Large intestine (tissue), 3 donors: ENCODE data around the gene AGAP1. TPM values are rescaled to one million over a fixed set of nuclear protein-coding genes. Genes with fewer than 3 reads are reported as not detected.
A peak's percentile ranks its signal among the peaks of the same experiment; 100 is the strongest.

Source experiments
- DNase-seq, 2 donors: peaks; one replicate each; pipeline versions ENCODE4 v3.0.0 to v3.0.0-alpha.2; 2013
- H3K27ac ChIP-seq: one replicate; pipeline ENCODE4 v1.5.1; 2013; ENCODE audit warnings: low read length
- H3K27me3 ChIP-seq: 2 replicates; pipeline ENCODE4 v1.6.1; 2013; ENCODE audit warnings: low read length; ENCODE audit not compliant: control insufficient read depth, insufficient read depth
- H3K36me3 ChIP-seq: 2 replicates; pipeline ENCODE4 v1.6.1; 2013; ENCODE audit warnings: low read length; ENCODE audit not compliant: control insufficient read depth, insufficient read depth
- H3K4me1 ChIP-seq: one replicate; pipeline ENCODE4 v1.6.1; 2013; ENCODE audit warnings: low read length; ENCODE audit not compliant: control insufficient read depth, insufficient read depth
- H3K4me3 ChIP-seq: one replicate; pipeline ENCODE4 v1.5.1; 2013; ENCODE audit warnings: low read length
- H3K9me3 ChIP-seq: one replicate; pipeline ENCODE4 v1.6.1; 2013; ENCODE audit warnings: mild to moderate bottlenecking, low read depth, low read length, moderate library complexity; ENCODE audit not compliant: control insufficient read depth
- WGBS: methylation state at CpG from one replicate; pipeline ENCODE4 v1.1.5; 2013; ENCODE audit warnings: low lambda C conversion rate; ENCODE audit not compliant: insufficient coverage; 5-methylcytosine and 5-hydroxymethylcytosine counted together
- polyA plus RNA-seq: library from polyadenylated mRNA; unstranded; fragments of 120-200 nt; gene quantifications from one replicate; pipeline ENCODE4 v1.2.1, GENCODE V29; 2013

Gene AGAP1
- polyA plus RNA-seq, 1 donor = 18.0 TPM

DNA sequence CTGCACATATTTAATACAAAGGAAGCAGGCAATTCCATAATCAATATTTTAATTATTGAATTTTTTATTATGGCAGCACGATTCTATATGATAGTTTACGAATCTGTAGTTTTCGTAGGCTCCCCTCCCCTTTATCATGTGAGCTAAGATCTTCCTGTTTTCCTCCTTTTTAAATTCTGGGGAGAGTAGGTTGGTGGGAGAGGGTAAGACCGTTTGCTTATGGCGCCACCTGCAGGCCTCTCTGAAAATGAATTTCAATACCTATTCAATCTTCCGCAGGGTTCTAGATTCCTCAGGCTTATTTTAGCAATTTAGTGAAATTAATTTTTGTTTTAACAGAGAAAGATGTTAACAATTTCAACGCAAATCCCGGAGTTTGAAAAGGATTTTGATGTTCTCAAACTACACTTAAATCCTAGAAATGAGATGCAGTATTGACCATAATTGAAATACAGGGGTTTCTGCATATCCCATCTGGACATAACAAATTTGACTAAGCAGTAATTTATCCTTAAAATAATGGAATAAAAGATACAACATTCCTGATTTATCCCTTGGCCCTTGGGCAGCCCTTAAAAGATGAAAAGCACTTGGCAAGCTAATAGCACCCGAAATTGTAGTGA lies 687.1 kb downstream of the AGAP1 start:
- H3K4me3 ChIP-seq = no peak overlapping the region
- H3K36me3 ChIP-seq = no peaks in the 10 kb centered on the region
- peaks cover 62% of the 10 kb centered on the region for H3K27me3 ChIP-seq
- H3K9me3 ChIP-seq = peaks cover 8% of the 10 kb centered on the region
- no peak overlapping the region for H3K27ac ChIP-seq
- peak in 1 of 2 donors; percentile 23 for DNase-seq
- H3K4me1 ChIP-seq = peaks cover 10% of the 10 kb centered on the region
- WGBS = 6% methylated on average over 4 of the region's 9 CpGs
